ENCODE results near the gene RBMS2.

GRCh38 chr12:56488041-56488955, 33.3 kb upstream of the RBMS2 start, which contains the start of gene GLS2:
- no peak for TF ChIP-seq CTCF (IDR thresholded peaks at IDR 0.05)
- TF ChIP-seq SMC3 (IDR thresholded peaks at IDR 0.05; ENCODE audit: low read depth, low read length), result no peak
- TF ChIP-seq TAF1 (IDR thresholded peaks at IDR 0.05; ENCODE audit: borderline replicate concordance, low read depth, low read length), result no peak
- TF ChIP-seq REST (IDR thresholded peaks at IDR 0.05; ENCODE audit: low read depth, low read length), result no peak
- TF ChIP-seq RFX5 (IDR thresholded peaks at IDR 0.05; ENCODE audit: low read length), result no peak
- TF ChIP-seq SIN3A (IDR thresholded peaks at IDR 0.05; ENCODE audit: borderline replicate concordance, low read depth, low read length), result no peak
- TF ChIP-seq, protein P1, sequence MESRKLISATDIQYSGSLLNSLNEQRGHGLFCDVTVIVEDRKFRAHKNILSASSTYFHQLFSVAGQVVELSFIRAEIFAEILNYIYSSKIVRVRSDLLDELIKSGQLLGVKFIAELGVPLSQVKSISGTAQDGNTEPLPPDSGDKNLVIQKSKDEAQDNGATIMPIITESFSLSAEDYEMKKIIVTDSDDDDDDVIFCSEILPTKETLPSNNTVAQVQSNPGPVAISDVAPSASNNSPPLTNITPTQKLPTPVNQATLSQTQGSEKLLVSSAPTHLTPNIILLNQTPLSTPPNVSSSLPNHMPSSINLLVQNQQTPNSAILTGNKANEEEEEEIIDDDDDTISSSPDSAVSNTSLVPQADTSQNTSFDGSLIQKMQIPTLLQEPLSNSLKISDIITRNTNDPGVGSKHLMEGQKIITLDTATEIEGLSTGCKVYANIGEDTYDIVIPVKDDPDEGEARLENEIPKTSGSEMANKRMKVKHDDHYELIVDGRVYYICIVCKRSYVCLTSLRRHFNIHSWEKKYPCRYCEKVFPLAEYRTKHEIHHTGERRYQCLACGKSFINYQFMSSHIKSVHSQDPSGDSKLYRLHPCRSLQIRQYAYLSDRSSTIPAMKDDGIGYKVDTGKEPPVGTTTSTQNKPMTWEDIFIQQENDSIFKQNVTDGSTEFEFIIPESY (IDR thresholded peaks at IDR 0.05; ENCODE audit: borderline replicate concordance, low read depth), result no peak
- TF ChIP-seq MAX (IDR thresholded peaks at IDR 0.05; ENCODE audit: low read depth), result peak; percentile 99
- TF ChIP-seq, protein P2, sequence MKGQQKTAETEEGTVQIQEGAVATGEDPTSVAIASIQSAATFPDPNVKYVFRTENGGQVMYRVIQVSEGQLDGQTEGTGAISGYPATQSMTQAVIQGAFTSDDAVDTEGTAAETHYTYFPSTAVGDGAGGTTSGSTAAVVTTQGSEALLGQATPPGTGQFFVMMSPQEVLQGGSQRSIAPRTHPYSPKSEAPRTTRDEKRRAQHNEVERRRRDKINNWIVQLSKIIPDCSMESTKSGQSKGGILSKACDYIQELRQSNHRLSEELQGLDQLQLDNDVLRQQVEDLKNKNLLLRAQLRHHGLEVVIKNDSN (IDR thresholded peaks at IDR 0.05; ENCODE audit: borderline replicate concordance, low read depth), result no peak
- TF ChIP-seq RCOR1 (IDR thresholded peaks at IDR 0.05; ENCODE audit: low read length), result no peak
- TF ChIP-seq FOXM1 (IDR thresholded peaks at IDR 0.05; ENCODE audit: low read depth), result no peak
